Mesothelial cell of epicardium (in vitro differentiated cells): ENCODE measurements around the gene CEND1. TPM values are rescaled to one million over a fixed set of nuclear protein-coding genes. Genes with fewer than 3 reads are reported as not detected.
A peak's percentile ranks its signal among the peaks of the same experiment; 100 is the strongest.

ENCODE experiments used
- DNase-seq, 2 experiments: peaks; one replicate each; pipeline ENCODE4 v3.0.0; 2021; ENCODE audit warnings: low spot score in 2 of 2; ENCODE audit not compliant: unreplicated experiment in 2 of 2
- H3K27ac Mint-ChIP-seq: 2 replicates; pipeline ENCODE4 v1.8.0; 2021; ENCODE audit warnings: mixed read lengths
- H3K27me3 Mint-ChIP-seq: 2 replicates; pipeline ENCODE4 v1.8.0; 2021; ENCODE audit warnings: low read depth, mixed read lengths
- H3K36me3 Mint-ChIP-seq: 2 replicates; pipeline ENCODE4 v1.8.0; 2021; ENCODE audit warnings: mixed read lengths
- H3K4me1 Mint-ChIP-seq: 2 replicates; pipeline ENCODE4 v1.8.0; 2021; ENCODE audit warnings: mixed read lengths
- H3K4me3 Mint-ChIP-seq: 2 replicates; pipeline ENCODE4 v1.8.0; 2021; ENCODE audit warnings: mild to moderate bottlenecking, moderate library complexity, mixed read lengths
- H3K9me3 Mint-ChIP-seq: 2 replicates; pipeline ENCODE4 v1.8.0; 2021; ENCODE audit warnings: mixed read lengths
- total RNA-seq: library from RNA; stranded (reverse); gene quantifications from 3 replicates; pipeline ENCODE4 v1.2.1, GENCODE V29; 2021
- TF ChIP-seq, protein P1 (sequence below): fragments of 200-600 bp; sonication (generic); IDR thresholded peaks from one replicate; pipeline ENCODE4 v1.5.0; 2021; ENCODE audit warnings: antibody characterized with exemption; ENCODE audit not compliant: unreplicated experiment

CEND1 gene
- total RNA-seq, 1 donor from 2014 or later = not detected

DNA sequence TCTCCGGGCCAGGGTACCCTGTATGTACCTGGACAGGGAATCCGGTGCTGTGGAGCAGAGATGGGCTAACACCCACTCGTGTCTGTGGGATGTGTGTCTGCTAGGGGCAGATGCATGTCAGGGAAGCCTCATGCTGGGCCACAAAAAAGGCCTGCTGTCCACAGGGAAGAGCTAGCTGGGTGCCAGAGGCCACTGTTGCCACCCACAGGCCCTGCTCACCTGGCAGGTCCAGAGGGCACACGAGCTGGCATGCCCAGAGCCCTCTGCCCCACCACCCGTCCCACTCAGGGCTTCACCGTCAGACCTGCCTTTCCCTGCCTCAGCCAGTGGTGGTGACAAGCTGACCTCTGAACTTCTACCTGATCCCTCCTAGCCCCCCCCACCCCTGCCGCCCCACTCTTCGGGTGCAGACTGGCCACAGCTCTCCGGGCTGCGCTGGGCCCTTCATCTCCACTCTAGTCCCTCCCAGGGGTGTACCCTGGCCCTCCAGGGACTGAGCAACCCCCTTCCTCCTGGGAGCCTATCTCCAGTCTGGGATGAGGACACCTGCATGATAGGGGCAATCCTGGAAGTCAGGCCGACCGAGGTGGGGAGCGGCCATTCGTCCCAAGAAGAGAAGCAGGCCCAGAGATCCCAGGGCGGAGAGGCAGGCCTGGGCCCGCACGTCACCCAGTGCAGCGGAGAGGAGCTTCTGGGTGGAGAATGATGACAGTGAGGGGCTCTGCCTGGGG is 6.8 kb upstream of the CEND1 start:
- Mint-ChIP-seq H3K4me1 (peaks cover 11% of the 10 kb centered on the region), H3K9me3 (no peaks in the 10 kb centered on the region), H3K27me3 (no peaks in the 10 kb centered on the region), H3K27ac (peak overlapping the region; percentile 94), H3K36me3 (no peaks in the 10 kb centered on the region), H3K4me3 (peak overlapping the region; percentile 83)
- TF ChIP-seq, protein P1, sequence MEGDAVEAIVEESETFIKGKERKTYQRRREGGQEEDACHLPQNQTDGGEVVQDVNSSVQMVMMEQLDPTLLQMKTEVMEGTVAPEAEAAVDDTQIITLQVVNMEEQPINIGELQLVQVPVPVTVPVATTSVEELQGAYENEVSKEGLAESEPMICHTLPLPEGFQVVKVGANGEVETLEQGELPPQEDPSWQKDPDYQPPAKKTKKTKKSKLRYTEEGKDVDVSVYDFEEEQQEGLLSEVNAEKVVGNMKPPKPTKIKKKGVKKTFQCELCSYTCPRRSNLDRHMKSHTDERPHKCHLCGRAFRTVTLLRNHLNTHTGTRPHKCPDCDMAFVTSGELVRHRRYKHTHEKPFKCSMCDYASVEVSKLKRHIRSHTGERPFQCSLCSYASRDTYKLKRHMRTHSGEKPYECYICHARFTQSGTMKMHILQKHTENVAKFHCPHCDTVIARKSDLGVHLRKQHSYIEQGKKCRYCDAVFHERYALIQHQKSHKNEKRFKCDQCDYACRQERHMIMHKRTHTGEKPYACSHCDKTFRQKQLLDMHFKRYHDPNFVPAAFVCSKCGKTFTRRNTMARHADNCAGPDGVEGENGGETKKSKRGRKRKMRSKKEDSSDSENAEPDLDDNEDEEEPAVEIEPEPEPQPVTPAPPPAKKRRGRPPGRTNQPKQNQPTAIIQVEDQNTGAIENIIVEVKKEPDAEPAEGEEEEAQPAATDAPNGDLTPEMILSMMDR = no peak
- no peak for DNase-seq

DNA sequence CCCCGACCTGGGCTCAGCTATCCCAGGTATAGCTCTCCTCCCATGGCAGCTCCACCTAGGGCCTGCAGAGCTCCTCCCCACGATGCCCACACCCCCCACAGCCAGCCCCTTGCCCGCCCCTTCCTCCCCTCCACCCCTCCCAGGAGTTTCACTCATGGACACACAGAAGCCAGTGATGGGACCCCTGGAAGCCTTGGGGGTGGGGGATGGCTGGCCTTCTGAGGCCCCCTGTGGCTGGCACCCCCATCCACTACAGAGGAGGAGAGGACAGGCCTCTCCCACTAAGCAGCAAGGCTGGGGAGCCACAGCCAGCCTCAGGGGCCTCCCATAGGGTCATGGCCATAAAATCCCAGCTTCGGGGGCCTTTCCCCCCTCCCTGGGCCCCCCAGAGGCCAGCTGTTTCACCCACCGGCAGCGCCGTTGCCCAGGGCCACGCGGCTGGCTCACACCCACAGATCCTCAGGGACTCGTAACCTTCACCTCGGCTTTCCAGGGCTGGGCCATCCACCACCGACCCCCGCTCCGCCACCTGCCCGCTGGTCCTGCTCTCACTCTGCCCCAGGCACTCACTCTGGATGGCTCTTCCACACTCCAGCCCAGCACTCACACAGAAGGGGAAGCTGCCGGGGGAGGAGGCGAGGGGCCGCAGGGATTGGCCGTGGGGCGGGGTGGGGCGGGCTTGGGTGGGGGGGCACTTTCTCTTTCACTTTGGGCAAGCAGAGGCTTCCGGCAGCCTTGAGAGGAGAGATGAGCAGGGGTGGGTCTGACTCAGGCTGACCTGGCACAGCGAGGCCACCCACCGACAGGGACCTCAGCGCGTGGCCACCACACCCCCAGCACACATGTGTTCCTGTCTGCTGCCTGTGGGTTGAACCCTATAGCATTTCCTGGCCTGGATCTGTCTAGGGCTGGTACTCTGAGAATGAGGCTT is 6.0 kb upstream of the CEND1 start:
- Mint-ChIP-seq H3K27ac (peak overlapping the region; percentile 94), H3K27me3 (no peaks in the 10 kb centered on the region), H3K9me3 (no peaks in the 10 kb centered on the region), H3K36me3 (peaks cover 3% of the 10 kb centered on the region), H3K4me1 (peaks cover 11% of the 10 kb centered on the region), H3K4me3 (peak overlapping the region; percentile 83)
- TF ChIP-seq, protein P1 = no peak
- DNase-seq = no peak

DNA sequence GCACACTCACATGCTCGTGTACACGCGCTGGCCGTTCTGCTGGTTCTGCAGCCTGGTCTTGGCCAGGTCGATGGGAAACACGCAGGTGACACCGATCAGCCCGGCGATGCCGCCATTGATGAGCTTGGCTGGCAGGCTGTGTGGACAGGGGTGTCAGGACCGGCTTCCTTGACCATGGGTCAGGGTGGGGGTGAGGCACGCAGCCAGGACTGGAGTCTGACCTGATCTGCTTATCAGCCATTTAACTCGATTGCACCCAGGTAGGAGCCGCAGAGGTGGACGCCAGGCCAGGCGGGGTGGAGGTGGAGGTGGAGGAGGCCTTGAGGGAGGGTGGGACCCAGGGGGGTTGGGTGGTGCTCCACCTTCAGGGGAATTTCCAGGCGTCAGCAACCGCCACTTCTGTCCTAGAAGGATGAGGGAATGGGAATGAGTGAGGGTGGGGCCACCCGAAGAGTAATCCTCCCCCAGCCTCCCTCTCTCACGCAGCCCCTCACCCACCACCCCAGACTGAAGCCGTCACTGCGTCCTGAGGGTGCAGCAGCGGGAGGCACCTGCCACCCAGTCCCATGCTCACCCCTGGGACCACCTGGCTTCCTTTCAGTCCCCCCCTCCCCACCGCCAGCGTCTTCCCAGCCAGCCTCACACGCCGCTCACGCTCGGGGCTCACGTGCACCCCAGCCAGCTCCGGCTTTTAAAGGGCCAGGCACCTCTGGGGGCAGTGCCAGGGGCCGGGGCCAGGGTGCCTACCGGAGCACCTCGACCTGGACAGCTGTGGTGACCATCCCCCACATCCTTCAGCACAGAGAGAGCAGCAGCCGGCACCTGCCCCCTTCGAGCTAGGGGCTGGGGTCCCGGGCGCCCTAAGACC is 5.1 kb upstream of the CEND1 start:
- TF ChIP-seq, protein P1 = no peak
- Mint-ChIP-seq H3K4me3 (no peak overlapping the region), H3K9me3 (no peaks in the 10 kb centered on the region), H3K27me3 (no peaks in the 10 kb centered on the region), H3K4me1 (peaks cover 11% of the 10 kb centered on the region), H3K27ac (no peak overlapping the region), H3K36me3 (peaks cover 3% of the 10 kb centered on the region)
- DNase-seq = no peak

DNA sequence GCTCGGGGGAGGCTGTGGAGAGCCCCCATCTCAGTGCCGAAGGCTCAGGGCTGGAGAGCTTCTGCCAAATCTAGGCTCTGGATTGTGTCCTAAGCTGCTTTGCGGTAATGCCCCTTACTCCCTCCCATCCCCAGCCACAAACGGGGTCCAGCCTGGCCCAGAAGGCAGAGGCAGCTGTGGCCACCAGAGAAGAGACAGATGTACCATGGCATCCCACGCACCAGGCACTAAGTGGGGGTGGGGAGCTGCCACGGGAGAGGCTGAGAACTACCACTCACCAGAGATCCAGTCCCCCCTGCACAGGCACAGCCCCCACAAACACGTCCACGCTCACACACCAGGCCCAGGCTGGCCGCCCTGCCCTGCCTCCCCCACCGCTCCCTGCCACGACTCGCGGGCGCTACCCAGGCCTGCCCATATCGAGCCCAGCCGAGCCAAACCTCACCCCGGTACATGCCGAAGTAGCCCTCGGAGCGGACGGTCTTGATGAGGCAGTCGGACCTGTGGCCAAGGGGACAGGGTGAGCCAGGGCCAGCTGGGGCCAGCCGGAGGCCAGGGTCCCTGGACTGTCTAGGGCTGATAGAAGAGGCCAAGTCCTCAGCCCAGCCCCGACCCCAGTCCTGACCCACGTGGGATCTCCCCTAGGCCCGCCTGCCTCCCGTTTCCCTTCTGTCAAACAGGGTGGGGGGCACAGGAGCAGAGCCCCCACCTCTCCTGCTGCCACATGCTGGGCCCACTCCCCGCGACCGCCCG is 4.3 kb upstream of the CEND1 start:
- H3K27ac Mint-ChIP-seq = no peak overlapping the region
- H3K4me1 Mint-ChIP-seq = peaks cover 11% of the 10 kb centered on the region
- peaks cover 3% of the 10 kb centered on the region for H3K36me3 Mint-ChIP-seq
- H3K4me3 Mint-ChIP-seq = no peak overlapping the region
- TF ChIP-seq, protein P1 = no peak
- H3K27me3 Mint-ChIP-seq = peaks cover 1% of the 10 kb centered on the region
- no peaks in the 10 kb centered on the region for H3K9me3 Mint-ChIP-seq
- DNase-seq = no peak

DNA sequence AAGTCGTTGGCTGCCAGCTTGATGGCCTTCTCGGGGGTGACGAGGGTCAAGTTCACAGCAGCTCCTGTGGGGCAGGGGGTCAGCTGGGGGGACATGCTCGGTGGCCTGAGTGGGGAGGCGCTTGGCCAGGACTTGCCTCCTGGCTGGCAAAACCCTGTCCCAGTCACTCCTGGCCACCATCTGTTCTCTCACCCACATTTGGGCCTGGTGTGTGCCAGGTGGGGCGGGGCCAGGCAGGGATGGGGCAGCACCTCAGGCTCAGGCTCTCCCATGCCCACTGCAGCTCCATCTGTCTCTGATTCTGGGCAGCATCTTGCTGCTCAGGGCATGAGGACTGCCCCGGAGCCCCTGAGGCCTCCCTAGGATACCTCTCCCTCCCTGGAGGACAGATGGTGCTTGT is 3.7 kb upstream of the CEND1 start:
- Mint-ChIP-seq H3K4me1 (peaks cover 11% of the 10 kb centered on the region), H3K36me3 (peaks cover 3% of the 10 kb centered on the region), H3K27ac (no peak overlapping the region), H3K9me3 (no peaks in the 10 kb centered on the region), H3K4me3 (no peak overlapping the region), H3K27me3 (peaks cover 4% of the 10 kb centered on the region)
- DNase-seq = no peak
- TF ChIP-seq, protein P1 = no peak
